Measurements from ENCODE around the gene SLC25A11.

The SLC25A11 gene

GRCh38 chr17:4950075-4950745 is 10.4 kb upstream of the SLC25A11 start:
- DNase-seq (ENCODE audit: extremely low spot score): no peak
- POLR2A ChIA-PET: interaction anchor here (4.4 kb wide), 1 partner anchor 17 kb away, joined by 34 read pairs; the partner anchor contains the start of gene SPAG7
- no peak for TF ChIP-seq CTCF (IDR thresholded peaks at IDR 0.05; ENCODE audit: control extremely low read depth, extremely low read depth, low read depth, missing control alignments)
- CTCF ChIA-PET: interaction anchor here (0.9 to 3.8 kb wide), 5 partner anchors 12 to 37 kb away, joined by 3 to 12 read pairs (median 6); partner anchors contain the start of genes CAMTA2 and SPAG7

- POLR2A ChIA-PET: interaction anchor here (1.4 to 4.4 kb wide), 2 partner anchors 10 to 17 kb away, joined by 6 to 34 read pairs; partner anchors contain the start of genes RNF167, SLC25A11 and SPAG7
- no peak for TF ChIP-seq CTCF (IDR thresholded peaks at IDR 0.05; ENCODE audit: control extremely low read depth, extremely low read depth, low read depth, missing control alignments)
- DNase-seq (ENCODE audit: extremely low spot score): peak; percentile 87
- CTCF ChIA-PET: interaction anchor here (0.9 to 4.0 kb wide), 4 partner anchors 18 to 40 kb away, joined by 3 to 12 read pairs (median 8); partner anchors contain the start of genes CAMTA2 and SPAG7
Observed at GRCh38 chr17:4949321-4950074, 9.7 kb upstream of the SLC25A11 start.

- ChIA-PET POLR2A (interaction anchor here (1.4 to 4.4 kb wide), 2 partner anchors 9 to 18 kb away, joined by 6 to 34 read pairs; partner anchors contain the start of genes RNF167, SLC25A11 and SPAG7), CTCF (interaction anchor here (2.3 to 4.0 kb wide), 2 partner anchors 31 to 40 kb away, joined by 6 to 11 read pairs; no protein-coding TSS in a partner anchor)
- peak; percentile 86 for DNase-seq (ENCODE audit: extremely low spot score)
- TF ChIP-seq CTCF (IDR thresholded peaks at IDR 0.05; ENCODE audit: control extremely low read depth, extremely low read depth, low read depth, missing control alignments): no peak
Observed at GRCh38 chr17:4948931-4949320, 9.1 kb upstream of the SLC25A11 start.

DNA sequence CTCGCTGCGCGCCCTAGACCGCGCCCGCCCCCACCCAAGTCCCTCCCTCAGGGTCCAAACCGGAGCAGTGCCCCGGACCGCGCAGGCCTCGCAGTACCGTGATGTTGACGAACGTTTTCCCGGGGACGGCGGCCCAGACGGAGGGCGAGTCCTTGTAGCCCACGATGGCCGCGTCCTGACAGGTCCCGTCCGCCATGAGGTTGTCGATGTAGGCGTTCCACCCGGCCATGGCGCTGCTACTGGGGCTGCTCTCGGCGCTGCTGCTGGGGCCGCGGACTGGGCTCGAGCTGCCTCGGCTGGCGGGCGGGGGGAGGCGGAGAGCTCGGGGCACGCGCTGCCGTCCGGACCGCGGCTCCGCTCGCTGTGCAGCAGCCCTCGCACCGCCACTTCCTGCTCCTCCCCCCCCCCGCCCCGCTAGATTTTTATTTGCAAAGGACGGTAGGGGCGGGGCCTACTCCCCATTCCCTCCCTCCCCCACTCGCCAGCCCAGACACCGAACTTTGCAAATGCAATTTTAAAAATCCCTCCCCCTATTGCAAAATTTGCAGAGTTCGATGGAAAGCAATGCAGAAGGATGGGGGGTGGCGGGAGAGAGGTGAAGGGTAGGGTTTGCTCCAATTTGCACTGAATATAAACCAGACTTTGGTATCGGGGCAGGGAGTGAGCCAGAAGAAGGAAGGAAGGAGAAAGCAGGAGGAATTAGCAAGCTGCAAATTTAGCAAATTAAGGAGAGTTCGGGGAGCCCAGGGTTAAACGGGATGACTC is 8.5 kb upstream of the SLC25A11 start, which contains the start of gene PFN1:
TSS of gene PFN1 (minus strand) at position 365 of the 765 bp plus-strand sequence. CDS start at position 229, 136 bp downstream.
- TF ChIP-seq CTCF (IDR thresholded peaks at IDR 0.05; ENCODE audit: control extremely low read depth, extremely low read depth, low read depth, missing control alignments): no peak
- ChIA-PET CTCF (interaction anchor here (2.3 to 4.0 kb wide), 3 partner anchors 8 to 39 kb away, joined by 6 to 11 read pairs (median 9); no protein-coding TSS in a partner anchor), POLR2A (interaction anchor here (1.0 to 4.4 kb wide), 3 partner anchors 9 to 19 kb away, joined by 3 to 34 read pairs (median 6); partner anchors contain the start of genes RNF167, SLC25A11 and SPAG7)
- peak; percentile 89 for DNase-seq (ENCODE audit: extremely low spot score)

GRCh38 chr17:4947411-4948165 is 7.7 kb upstream of the SLC25A11 start:
- peak; percentile 72 for DNase-seq (ENCODE audit: extremely low spot score)
- ChIA-PET POLR2A (interaction anchor here (1.0 to 1.4 kb wide), 2 partner anchors 8 to 20 kb away, joined by 3 to 6 read pairs; partner anchors contain the start of genes RNF167, SLC25A11 and SPAG7), CTCF (interaction anchor here (1.5 to 4.0 kb wide), 4 partner anchors 9 to 38 kb away, joined by 4 to 11 read pairs (median 8); partner anchors contain the start of gene SPAG7)

More at GRCh38 chr17:4947411-4948165, 7.7 kb upstream of the SLC25A11 start:
- no peak for TF ChIP-seq CTCF (IDR thresholded peaks at IDR 0.05; ENCODE audit: control extremely low read depth, extremely low read depth, low read depth, missing control alignments)
